Measurements from ENCODE around the gene SC5D.

Gene SC5D

DNA sequence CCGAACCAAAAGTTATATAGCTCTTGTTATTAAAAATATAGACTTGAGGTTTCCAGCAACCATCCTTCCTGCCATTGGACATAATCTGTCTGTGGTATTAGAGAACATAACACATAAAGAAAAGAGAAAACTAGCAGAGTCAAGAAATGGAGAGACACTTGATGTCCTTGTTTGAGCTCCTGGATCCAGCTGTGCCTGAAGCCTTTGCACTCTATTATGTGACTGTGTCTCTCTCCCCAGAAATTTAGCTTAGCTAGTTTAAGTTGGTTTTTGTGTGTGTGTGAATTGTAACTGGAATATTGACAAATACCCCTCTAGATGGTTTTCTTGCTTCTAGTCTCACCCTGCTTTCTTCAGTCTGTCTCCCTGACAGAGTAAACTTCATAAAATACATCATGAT is 61.6 kb downstream of the SC5D start (continued):
- TF ChIP-seq, protein P1, sequence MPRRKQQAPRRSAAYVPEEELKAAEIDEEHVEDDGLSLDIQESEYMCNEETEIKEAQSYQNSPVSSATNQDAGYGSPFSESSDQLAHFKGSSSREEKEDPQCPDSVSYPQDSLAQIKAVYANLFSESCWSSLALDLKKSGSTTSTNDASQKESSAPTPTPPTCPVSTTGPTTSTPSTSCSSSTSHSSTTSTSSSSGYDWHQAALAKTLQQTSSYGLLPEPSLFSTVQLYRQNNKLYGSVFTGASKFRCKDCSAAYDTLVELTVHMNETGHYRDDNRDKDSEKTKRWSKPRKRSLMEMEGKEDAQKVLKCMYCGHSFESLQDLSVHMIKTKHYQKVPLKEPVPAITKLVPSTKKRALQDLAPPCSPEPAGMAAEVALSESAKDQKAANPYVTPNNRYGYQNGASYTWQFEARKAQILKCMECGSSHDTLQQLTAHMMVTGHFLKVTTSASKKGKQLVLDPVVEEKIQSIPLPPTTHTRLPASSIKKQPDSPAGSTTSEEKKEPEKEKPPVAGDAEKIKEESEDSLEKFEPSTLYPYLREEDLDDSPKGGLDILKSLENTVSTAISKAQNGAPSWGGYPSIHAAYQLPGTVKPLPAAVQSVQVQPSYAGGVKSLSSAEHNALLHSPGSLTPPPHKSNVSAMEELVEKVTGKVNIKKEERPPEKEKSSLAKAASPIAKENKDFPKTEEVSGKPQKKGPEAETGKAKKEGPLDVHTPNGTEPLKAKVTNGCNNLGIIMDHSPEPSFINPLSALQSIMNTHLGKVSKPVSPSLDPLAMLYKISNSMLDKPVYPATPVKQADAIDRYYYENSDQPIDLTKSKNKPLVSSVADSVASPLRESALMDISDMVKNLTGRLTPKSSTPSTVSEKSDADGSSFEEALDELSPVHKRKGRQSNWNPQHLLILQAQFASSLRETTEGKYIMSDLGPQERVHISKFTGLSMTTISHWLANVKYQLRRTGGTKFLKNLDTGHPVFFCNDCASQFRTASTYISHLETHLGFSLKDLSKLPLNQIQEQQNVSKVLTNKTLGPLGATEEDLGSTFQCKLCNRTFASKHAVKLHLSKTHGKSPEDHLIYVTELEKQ (tag by site-specific recombination; IDR thresholded peaks at IDR 0.05; ENCODE audit: borderline replicate concordance), result no peak

DNA sequence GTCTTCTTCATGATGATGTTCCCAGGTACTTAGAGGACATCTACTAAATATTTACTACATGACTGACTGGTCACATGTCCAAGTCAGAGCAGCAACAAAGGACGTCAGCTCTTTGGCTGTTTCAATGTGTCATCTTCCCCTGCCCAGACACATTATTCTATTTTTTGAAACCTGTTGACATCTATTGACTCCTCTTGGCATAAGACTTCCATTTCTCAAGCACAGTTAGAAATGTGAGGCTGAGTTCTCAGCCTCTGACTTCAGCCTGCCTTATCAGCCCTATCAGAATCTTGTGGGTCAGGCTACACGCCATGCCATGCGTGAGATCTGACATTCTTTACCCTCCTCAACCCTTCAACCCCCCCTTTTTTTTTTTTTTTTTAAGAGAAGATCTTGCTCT is 63.8 kb downstream of the SC5D start:
- no peaks in the 10 kb centered on the region for H3K4me1 ChIP-seq (ENCODE audit: control insufficient read depth, insufficient read depth, low read length)
- POLR2A ChIA-PET, result no interaction called here
- no peaks in the 10 kb centered on the region for H3K36me3 ChIP-seq (ENCODE audit: control insufficient read depth in 2 of 2, insufficient read depth in 1 of 2, low read length in 2 of 2)
- H3K27ac ChIP-seq (ENCODE audit: extremely low read depth, low read depth, low read length), result no peak overlapping the region
- no peak overlapping the region for H3K4me3 ChIP-seq (ENCODE audit: low read depth, low read length)
- H3K9me3 ChIP-seq (ENCODE audit: control insufficient read depth, insufficient read depth, low read depth, low read length), result no peaks in the 10 kb centered on the region
- TF ChIP-seq ZNF19 (tag by site-specific recombination; IDR thresholded peaks at IDR 0.05; ENCODE audit: low read depth), result no peak
- no peak for TF ChIP-seq ZNF791 (tag by site-specific recombination; IDR thresholded peaks at IDR 0.05)
- no peak for TF ChIP-seq ZNF610 (tag by site-specific recombination; IDR thresholded peaks at IDR 0.05; ENCODE audit: borderline replicate concordance)
- no peak for TF ChIP-seq ZSCAN23 (tag by site-specific recombination; IDR thresholded peaks at IDR 0.05)
- no peak for TF ChIP-seq IKZF3 (tag by site-specific recombination; IDR thresholded peaks at IDR 0.05)
- no peak for TF ChIP-seq ZNF404 (tag by site-specific recombination; IDR thresholded peaks at IDR 0.05)
- TF ChIP-seq, protein P2, sequence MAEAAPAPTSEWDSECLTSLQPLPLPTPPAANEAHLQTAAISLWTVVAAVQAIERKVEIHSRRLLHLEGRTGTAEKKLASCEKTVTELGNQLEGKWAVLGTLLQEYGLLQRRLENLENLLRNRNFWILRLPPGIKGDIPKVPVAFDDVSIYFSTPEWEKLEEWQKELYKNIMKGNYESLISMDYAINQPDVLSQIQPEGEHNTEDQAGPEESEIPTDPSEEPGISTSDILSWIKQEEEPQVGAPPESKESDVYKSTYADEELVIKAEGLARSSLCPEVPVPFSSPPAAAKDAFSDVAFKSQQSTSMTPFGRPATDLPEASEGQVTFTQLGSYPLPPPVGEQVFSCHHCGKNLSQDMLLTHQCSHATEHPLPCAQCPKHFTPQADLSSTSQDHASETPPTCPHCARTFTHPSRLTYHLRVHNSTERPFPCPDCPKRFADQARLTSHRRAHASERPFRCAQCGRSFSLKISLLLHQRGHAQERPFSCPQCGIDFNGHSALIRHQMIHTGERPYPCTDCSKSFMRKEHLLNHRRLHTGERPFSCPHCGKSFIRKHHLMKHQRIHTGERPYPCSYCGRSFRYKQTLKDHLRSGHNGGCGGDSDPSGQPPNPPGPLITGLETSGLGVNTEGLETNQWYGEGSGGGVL (tag by site-specific recombination; IDR thresholded peaks at IDR 0.05), result no peak
- TF ChIP-seq ZNF140 (tag by site-specific recombination; IDR thresholded peaks at IDR 0.05), result no peak
- TF ChIP-seq, protein P3, sequence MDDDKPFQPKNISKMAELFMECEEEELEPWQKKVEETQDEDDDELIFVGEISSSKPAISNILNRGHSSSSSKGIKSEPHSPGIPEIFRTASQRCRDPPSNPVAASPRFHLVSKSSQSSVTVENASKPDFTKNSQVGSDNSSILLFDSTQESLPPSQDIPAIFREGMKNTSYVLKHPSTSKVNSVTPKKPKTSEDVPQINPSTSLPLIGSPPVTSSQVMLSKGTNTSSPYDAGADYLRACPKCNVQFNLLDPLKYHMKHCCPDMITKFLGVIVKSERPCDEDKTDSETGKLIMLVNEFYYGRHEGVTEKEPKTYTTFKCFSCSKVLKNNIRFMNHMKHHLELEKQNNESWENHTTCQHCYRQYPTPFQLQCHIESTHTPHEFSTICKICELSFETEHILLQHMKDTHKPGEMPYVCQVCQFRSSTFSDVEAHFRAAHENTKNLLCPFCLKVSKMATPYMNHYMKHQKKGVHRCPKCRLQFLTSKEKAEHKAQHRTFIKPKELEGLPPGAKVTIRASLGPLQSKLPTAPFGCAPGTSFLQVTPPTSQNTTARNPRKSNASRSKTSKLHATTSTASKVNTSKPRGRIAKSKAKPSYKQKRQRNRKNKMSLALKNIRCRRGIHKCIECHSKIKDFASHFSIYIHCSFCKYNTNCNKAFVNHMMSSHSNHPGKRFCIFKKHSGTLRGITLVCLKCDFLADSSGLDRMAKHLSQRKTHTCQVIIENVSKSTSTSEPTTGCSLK (tag by site-specific recombination; IDR thresholded peaks at IDR 0.05), result no peak
- CTCF ChIA-PET, result interaction anchor here (0.9 kb wide), 1 partner anchor 106 kb away, joined by 5 read pairs; no protein-coding TSS in a partner anchor
